A549 (cell line): Measurements from ENCODE around the gene ASPHD2. TPM values are rescaled to one million over a fixed set of nuclear protein-coding genes. Genes with fewer than 3 reads are reported as not detected.

Source experiments
- ATAC-seq, 2 experiments: fragments of 200-7000 bp in 1 of 2; fragments of >200 bp in 1 of 2; cut with Nextera tagmentation in 1 of 2; cut with Tn5 transposase in 1 of 2; 3 replicates each; pipeline versions ENCODE4 v1.8.0 to v1.9.1; 2018 to 2020; ENCODE audit warnings: mild to moderate bottlenecking in 1 of 2, moderate library complexity in 1 of 2
- CTCF ChIA-PET: fragments of 300-600 bp; sonication (Branson Sonifier 250); formaldehyde crosslinking; extraction: SDS; loops from one replicate; lab custom pipeline; 2021; ENCODE audit warnings: antibody characterized with exemption, inconsistent platforms; lab: Yijun Ruan, JAX
- POLR2A ChIA-PET: fragments of 350-600 bp; formaldehyde crosslinking; extraction: SDS; loops from one replicate; lab custom pipeline; 2021; ENCODE audit warnings: antibody characterized with exemption, inconsistent platforms; lab: Yijun Ruan, JAX
- DNase-seq, 2 experiments: peaks; one replicate each; pipeline versions ENCODE4 v3.0.0 to v3.0.0-alpha.2; 2011 to 2016; ENCODE audit warnings: low read depth in 1 of 2, low spot score in 1 of 2
- FAIRE-seq: peaks from 2 replicates; lab custom pipeline; 2011; peaks lifted over from hg19 to GRCh38; lab: Jason Lieb, UNC
- H3K27ac ChIP-seq, 2 experiments: fragments of >200 bp; sonication (Bioruptor Twin); formaldehyde crosslinking; 3 replicates each; pipeline ENCODE4 v1.5.1; 2016 to 2017
- H3K4me1 ChIP-seq: fragments of >200 bp; sonication (Bioruptor Twin); formaldehyde crosslinking; 3 replicates; pipeline ENCODE4 v1.6.1; 2016
- H3K4me2 ChIP-seq: fragments of >200 bp; sonication (Bioruptor Twin); formaldehyde crosslinking; 3 replicates; pipeline ENCODE4 v1.6.1; 2016
- H3K4me3 ChIP-seq: fragments of >200 bp; sonication (Bioruptor Twin); formaldehyde crosslinking; 3 replicates; pipeline ENCODE4 v1.5.1; 2016
- H3K9me3 ChIP-seq: fragments of >200 bp; sonication (Bioruptor Twin); formaldehyde crosslinking; 3 replicates; pipeline ENCODE4 v1.6.1; 2016
- CEBPB ChIP-seq, 2 experiments: fragments of >200 bp in 1 of 2; sonication (Bioruptor Twin) in 1 of 2; formaldehyde crosslinking in 1 of 2; IDR thresholded peaks; 2 replicates each; pipeline ENCODE4 v1.6.1; 2012 to 2016
- CHD2 ChIP-seq: fragments of 150-350 bp; IDR thresholded peaks from 2 replicates; pipeline ENCODE4 v1.6.1; 2014; ENCODE audit warnings: low read length; ENCODE audit not compliant: partially characterized antibody
- CHD4 ChIP-seq: fragments of 200-600 bp; sonication (generic); IDR thresholded peaks from 2 replicates; pipeline ENCODE4 v1.6.1; 2016; ENCODE audit warnings: antibody characterized with exemption, mild to moderate bottlenecking, borderline replicate concordance
- ESRRA ChIP-seq: fragments of 150-350 bp; IDR thresholded peaks from 2 replicates; pipeline ENCODE4 v1.6.1; 2014; ENCODE audit warnings: mild to moderate bottlenecking, low read length, borderline replicate concordance
- GATA3 ChIP-seq: IDR thresholded peaks from 2 replicates; pipeline ENCODE4 v1.6.1; 2012; ENCODE audit warnings: borderline replicate concordance
- HOXA7 ChIP-seq: fragments of 250-450 bp; sonication (Bioruptor Pico); IDR thresholded peaks from 2 replicates; pipeline ENCODE4 v1.5.0; 2020; ENCODE audit warnings: mild to moderate bottlenecking, moderate library complexity
- HOXB13 ChIP-seq: fragments of 250-450 bp; sonication (Bioruptor Pico); IDR thresholded peaks from 2 replicates; pipeline ENCODE4 v1.5.0; 2020; ENCODE audit warnings: low read depth, mild to moderate bottlenecking, moderate library complexity
- HOXB5 ChIP-seq: fragments of 250-450 bp; sonication (Bioruptor Pico); IDR thresholded peaks from 2 replicates; pipeline ENCODE4 v1.5.0; 2020; ENCODE audit warnings: mild to moderate bottlenecking, moderate library complexity
- MAZ ChIP-seq: fragments of 150-350 bp; IDR thresholded peaks from 2 replicates; pipeline ENCODE4 v1.6.1; 2014; ENCODE audit warnings: antibody characterized with exemption, low read depth, low read length, borderline replicate concordance
- MYC ChIP-seq: IDR thresholded peaks from 2 replicates; pipeline ENCODE4 v1.6.1; 2012; ENCODE audit warnings: mild to moderate bottlenecking, inconsistent platforms, low read length, improper control_type of control experiment, borderline replicate concordance
- NPAS2 ChIP-seq: fragments of 250-450 bp; sonication (Bioruptor Pico); IDR thresholded peaks from 2 replicates; pipeline ENCODE4 v1.8.0; 2022; ENCODE audit warnings: mild to moderate bottlenecking, moderate library complexity, borderline replicate concordance
- NR3C1 ChIP-seq: fragments of >200 bp; sonication (Bioruptor Twin); formaldehyde crosslinking; IDR thresholded peaks from 3 replicates; pipeline ENCODE4 v1.6.1; 2017
- PHF8 ChIP-seq: fragments of 200-600 bp; sonication (generic); IDR thresholded peaks from 2 replicates; pipeline ENCODE4 v1.6.1; 2016; ENCODE audit warnings: low read depth, mild to moderate bottlenecking, antibody characterized with exemption, moderate library complexity, borderline replicate concordance
- RCOR1 ChIP-seq: fragments of 150-350 bp; IDR thresholded peaks from 2 replicates; pipeline ENCODE4 v1.6.1; 2014; ENCODE audit warnings: antibody characterized with exemption, low read length, low read depth
- SMC3 ChIP-seq: fragments of >200 bp; sonication (Bioruptor Twin); formaldehyde crosslinking; IDR thresholded peaks from 3 replicates; pipeline ENCODE4 v1.6.1; 2018; ENCODE audit warnings: inconsistent platforms
- ZFP36 ChIP-seq: fragments of 450-650 bp; IDR thresholded peaks from 2 replicates; pipeline ENCODE4 v1.6.1; 2014; ENCODE audit warnings: borderline replicate concordance; ENCODE audit not compliant: partially characterized antibody
- WGBS: methylation state at CpG from one replicate; pipeline ENCODE4 v1.1.6; 2017; ENCODE audit errors: missing lambda C conversion rate; 5-methylcytosine and 5-hydroxymethylcytosine counted together
- polyA plus RNA-seq, 4 experiments: library from polyadenylated mRNA; depleted of rRNA in 3 of 4; stranded (reverse); fragments of >200 nt; fragmentation: RNase III in 1 of 4; extraction: RNeasy Plus Mini Kit Qiagen cat#74134 plus additional on column Dnase treatment in 1 of 4; gene quantifications; 2 replicates in 3 of 4; 3 replicates in 1 of 4; pipeline ENCODE4 v1.2.3, GENCODE V29; 2011 to 2017
- TF ChIP-seq, protein P1 (sequence below): fragments of 250-450 bp; sonication (Bioruptor Pico); IDR thresholded peaks from 2 replicates; pipeline ENCODE4 v1.5.0; 2020; ENCODE audit warnings: low read depth, mild to moderate bottlenecking, moderate library complexity
- TF ChIP-seq, protein P2 (sequence below): fragments of 250-450 bp; sonication (Bioruptor Pico); IDR thresholded peaks from 2 replicates; pipeline ENCODE4 v1.5.0; 2021; ENCODE audit warnings: mild to moderate bottlenecking, moderate library complexity, borderline replicate concordance
- TF ChIP-seq, protein P3 (sequence below): fragments of >200 bp; sonication (Bioruptor Twin); formaldehyde crosslinking; IDR thresholded peaks from 3 replicates; pipeline ENCODE4 v1.6.1; 2016
- TF ChIP-seq, protein P4 (sequence below): fragments of >200 bp; sonication (Bioruptor Twin); formaldehyde crosslinking; IDR thresholded peaks from 2 replicates; pipeline ENCODE4 v1.6.1; 2016

The ASPHD2 gene
- polyA plus RNA-seq, 2 of the 4 experiments (the other 2 are of a cell fraction): 0.84 to 1.3 TPM

DNA sequence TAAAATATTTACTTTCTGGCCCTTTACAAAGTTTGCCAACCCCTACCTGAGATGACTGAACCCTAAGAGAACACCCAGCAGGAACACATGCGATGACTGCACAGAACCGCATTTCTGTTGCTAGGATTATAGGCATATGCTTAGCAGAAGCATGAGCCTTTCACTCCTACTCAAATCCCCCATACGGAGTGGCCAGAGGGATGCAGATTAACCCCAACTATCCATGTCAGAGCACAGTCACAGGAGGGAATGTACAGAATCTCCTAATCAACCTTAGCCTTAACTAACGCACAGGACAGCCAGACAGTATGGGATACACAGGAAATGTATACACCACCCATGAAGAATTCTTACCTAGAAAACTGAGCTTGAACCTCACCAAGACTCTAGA lies 48.3 kb downstream of the ASPHD2 start (continued):
- TF ChIP-seq SMC3: no peak
- TF ChIP-seq, protein P1, sequence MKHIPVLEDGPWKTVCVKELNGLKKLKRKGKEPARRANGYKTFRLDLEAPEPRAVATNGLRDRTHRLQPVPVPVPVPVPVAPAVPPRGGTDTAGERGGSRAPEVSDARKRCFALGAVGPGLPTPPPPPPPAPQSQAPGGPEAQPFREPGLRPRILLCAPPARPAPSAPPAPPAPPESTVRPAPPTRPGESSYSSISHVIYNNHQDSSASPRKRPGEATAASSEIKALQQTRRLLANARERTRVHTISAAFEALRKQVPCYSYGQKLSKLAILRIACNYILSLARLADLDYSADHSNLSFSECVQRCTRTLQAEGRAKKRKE (CRISPR knock-in tag): no peak
- TF ChIP-seq, protein P2, sequence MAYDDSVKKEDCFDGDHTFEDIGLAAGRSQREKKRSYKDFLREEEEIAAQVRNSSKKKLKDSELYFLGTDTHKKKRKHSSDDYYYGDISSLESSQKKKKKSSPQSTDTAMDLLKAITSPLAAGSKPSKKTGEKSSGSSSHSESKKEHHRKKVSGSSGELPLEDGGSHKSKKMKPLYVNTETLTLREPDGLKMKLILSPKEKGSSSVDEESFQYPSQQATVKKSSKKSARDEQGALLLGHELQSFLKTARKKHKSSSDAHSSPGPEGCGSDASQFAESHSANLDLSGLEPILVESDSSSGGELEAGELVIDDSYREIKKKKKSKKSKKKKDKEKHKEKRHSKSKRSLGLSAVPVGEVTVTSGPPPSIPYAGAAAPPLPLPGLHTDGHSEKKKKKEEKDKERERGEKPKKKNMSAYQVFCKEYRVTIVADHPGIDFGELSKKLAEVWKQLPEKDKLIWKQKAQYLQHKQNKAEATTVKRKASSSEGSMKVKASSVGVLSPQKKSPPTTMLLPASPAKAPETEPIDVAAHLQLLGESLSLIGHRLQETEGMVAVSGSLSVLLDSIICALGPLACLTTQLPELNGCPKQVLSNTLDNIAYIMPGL (CRISPR knock-in tag): no peak
- TF ChIP-seq, all 56 proteins: peak for 0

DNA sequence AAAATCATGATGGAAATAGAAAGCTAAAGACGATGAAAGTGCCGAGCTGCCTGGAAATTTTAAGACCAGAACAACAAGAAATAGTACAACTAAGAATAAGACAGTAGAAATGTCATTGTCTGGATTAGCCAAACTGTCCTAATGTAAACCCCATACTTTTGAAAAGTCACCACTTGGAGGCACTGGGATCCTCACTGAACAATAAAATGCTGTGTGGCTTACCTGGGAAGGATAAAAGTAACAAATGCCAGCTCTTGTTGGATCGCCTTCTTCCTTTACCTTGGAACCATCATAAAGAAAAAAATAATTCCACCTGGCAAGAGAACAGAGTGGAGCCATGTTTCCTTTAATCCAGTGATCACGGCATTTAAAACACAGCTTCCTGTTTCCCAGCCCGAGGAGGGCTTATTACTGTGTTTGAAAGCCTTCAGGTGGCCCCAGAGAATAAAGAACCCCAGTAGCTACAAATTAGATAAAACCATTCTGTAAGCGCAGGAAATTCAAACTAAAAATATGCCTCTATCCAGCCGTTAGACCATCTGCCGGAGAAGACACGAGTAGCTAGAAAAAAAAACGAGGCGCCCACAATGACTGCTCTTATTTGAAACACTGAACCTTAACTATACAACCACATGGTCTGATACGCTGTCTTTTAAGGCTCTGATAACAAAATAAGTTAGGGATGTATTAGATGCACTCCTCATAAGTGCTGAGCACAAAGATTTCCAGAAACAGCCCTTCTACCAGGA lies 50.2 kb downstream of the ASPHD2 start:
- POLR2A ChIA-PET: no interaction called here
- ATAC-seq (no peak), DNase-seq (no peak)
- Histone ChIP-seq H3K4me3 (no peak overlapping the region), H3K4me1 (peaks cover 8% of the 10 kb centered on the region; the same call in 1 of the 3 replicates)
- WGBS: 90% methylated on average over 12 of the region's 12 CpGs
- TF ChIP-seq RCOR1 (no peak), PHF8 (no peak)
- TF ChIP-seq, all 56 proteins: peak for 0
- no peak for FAIRE-seq
- Histone ChIP-seq H3K27ac (no peak overlapping the region), H3K4me2 (no peak overlapping the region), H3K9me3 (no peaks in the 10 kb centered on the region)
- CTCF ChIA-PET: interaction anchor here (1.3 to 1.9 kb wide), 2 partner anchors 11 to 18 kb away, joined by 3 to 10 read pairs; no protein-coding TSS in a partner anchor

DNA sequence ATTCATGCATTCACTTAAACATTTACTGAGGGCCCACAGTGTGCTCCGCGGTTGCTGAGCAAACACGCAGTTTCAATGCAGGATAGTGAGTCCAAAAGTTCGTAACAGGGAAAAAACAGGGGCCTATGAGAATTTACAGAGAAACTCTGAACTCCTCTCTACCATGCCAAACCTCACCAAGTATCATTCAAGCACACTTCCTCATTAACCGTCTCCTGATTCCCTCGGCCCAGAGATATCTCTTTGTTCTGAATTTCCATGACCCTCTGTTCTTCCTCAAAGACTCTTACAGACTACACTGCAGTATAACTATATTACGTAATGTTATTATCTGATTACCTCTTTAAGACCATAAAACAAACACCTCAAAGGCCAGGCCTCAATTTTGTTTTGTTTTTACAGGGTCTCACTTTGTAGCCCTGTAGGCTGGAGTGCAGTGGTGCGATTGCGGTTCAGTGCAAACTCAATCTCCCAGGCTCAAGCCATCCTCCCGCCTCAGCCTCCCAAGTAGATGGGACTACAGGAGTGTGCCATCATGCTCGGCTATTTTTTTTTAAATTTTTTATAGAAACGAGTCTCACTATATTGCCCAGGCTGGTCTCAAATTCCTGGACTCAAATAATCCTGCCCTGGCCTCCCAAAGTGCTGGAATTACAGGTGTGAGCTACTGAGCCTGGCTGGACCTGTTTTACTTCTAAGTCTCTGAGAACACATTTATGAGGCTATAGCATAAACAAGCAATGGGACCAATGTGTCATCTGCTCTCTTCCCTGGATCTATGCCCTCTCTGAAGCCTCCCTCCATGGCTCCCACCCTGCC lies 50.9 kb downstream of the ASPHD2 start:
- no peak for TF ChIP-seq ZFP36
- no peak for TF ChIP-seq MYC
- TF ChIP-seq, protein P3, sequence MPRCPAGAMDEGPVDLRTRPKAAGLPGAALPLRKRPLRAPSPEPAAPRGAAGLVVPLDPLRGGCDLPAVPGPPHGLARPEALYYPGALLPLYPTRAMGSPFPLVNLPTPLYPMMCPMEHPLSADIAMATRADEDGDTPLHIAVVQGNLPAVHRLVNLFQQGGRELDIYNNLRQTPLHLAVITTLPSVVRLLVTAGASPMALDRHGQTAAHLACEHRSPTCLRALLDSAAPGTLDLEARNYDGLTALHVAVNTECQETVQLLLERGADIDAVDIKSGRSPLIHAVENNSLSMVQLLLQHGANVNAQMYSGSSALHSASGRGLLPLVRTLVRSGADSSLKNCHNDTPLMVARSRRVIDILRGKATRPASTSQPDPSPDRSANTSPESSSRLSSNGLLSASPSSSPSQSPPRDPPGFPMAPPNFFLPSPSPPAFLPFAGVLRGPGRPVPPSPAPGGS: no peak
- no peak for TF ChIP-seq MAZ
- TF ChIP-seq ESRRA: no peak
- no peak for TF ChIP-seq GATA3
- no peak for TF ChIP-seq CHD4
- no peak for TF ChIP-seq RCOR1
- Histone ChIP-seq H3K27ac (no peak overlapping the region), H3K4me1 (peaks cover 14% of the 10 kb centered on the region; the same call in 2 of the 3 replicates), H3K4me2 (no peak overlapping the region), H3K9me3 (no peaks in the 10 kb centered on the region), H3K4me3 (no peak overlapping the region)
- ATAC-seq (no peak), DNase-seq (no peak), FAIRE-seq (no peak)
- POLR2A ChIA-PET: no interaction called here
- CTCF ChIA-PET: interaction anchor here (1.9 kb wide), 1 partner anchor 19 kb away, joined by 10 read pairs; no protein-coding TSS in a partner anchor
- WGBS: 83% methylated on average over 12 of the region's 12 CpGs

DNA sequence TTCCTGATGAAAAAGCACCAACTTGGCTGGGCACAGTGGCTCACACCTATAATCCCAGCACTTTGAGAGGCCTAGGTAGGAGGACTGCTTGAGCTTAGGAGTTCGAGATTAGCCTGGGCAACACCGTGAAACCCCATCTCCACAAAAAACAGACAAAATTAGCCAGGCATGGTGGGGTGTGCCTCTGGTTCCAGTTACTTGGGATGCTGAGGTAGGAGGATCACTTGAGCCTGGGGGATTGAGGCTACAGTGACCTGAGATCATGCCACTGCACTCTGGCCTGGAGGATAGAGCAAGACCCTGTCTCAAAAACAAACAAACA lies 51.5 kb downstream of the ASPHD2 start:
- Histone ChIP-seq H3K9me3 (no peaks in the 10 kb centered on the region), H3K4me2 (no peak overlapping the region)
- no peak for ATAC-seq
- TF ChIP-seq SMC3 (no peak), HOXB5 (CRISPR knock-in tag) (no peak), NPAS2 (CRISPR knock-in tag) (no peak), NR3C1 (no peak), CEBPB (IDR thresholded peaks at IDR 0.05) (no peak), HOXA7 (CRISPR knock-in tag) (no peak), HOXB13 (CRISPR knock-in tag) (no peak), CHD2 (no peak)
- TF ChIP-seq, protein P1 (CRISPR knock-in tag): no peak
- TF ChIP-seq, protein P4, sequence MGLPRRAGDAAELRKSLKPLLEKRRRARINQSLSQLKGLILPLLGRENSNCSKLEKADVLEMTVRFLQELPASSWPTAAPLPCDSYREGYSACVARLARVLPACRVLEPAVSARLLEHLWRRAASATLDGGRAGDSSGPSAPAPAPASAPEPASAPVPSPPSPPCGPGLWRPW: no peak
- TF ChIP-seq, protein P3: no peak
- TF ChIP-seq, all 56 proteins: peak for 0
- no peak overlapping the region for H3K4me3 ChIP-seq
- H3K27ac ChIP-seq: no peak overlapping the region
- FAIRE-seq: no peak
- peaks cover 17% of the 10 kb centered on the region; the same call in 2 of the 3 replicates for H3K4me1 ChIP-seq
- CTCF ChIA-PET: interaction anchor here (4.0 kb wide), 1 partner anchor 19 kb away, joined by 17 read pairs; no protein-coding TSS in a partner anchor
- POLR2A ChIA-PET: no interaction called here
- WGBS: no CpG with 5 or more reads among the region's 2 CpGs
- DNase-seq: no peak
